ENCODE measurements around the gene PPP1R1C. TPM values are rescaled to one million over a fixed set of nuclear protein-coding genes. Genes with fewer than 3 reads are reported as not detected.

Gene PPP1R1C
- total RNA-seq, 1 experiment from 2014 or later, result 2.0 TPM

GRCh38 chr2:181992776-181993175, 7.1 kb downstream of the PPP1R1C start:
- CTCF ChIA-PET, result no interaction called here
- intact Hi-C loops (cut with micrococcal nuclease; ENCODE audit: unreplicated experiment), result no loop called here

GRCh38 chr2:181995289-181995688, 9.6 kb downstream of the PPP1R1C start:
- no peaks in the 10 kb centered on the region for H3K9me3 Mint-ChIP-seq (ENCODE audit: low read depth, unreplicated experiment)
- DNase-seq, result no peak
- TF ChIP-seq CTCF (IDR thresholded peaks at IDR 0.05; ENCODE audit: unreplicated experiment), result no peak
- intact Hi-C loops (cut with micrococcal nuclease; ENCODE audit: unreplicated experiment), result loop anchor here (5.0 kb wide), 1 partner anchor 68 kb away; no protein-coding TSS in a partner anchor
- peaks cover 10% of the 10 kb centered on the region for H3K4me1 Mint-ChIP-seq (ENCODE audit: low read depth, unreplicated experiment)
- CTCF ChIA-PET, result no interaction called here
- H3K27ac Mint-ChIP-seq (ENCODE audit: unreplicated experiment), result no peak overlapping the region
- no peaks in the 10 kb centered on the region for H3K27me3 Mint-ChIP-seq (ENCODE audit: unreplicated experiment)
- no TSS peak for BruUV-seq (replicated peaks)
- H3K36me3 Mint-ChIP-seq (ENCODE audit: insufficient read depth, unreplicated experiment), result no peaks in the 10 kb centered on the region
- H3K4me3 Mint-ChIP-seq (ENCODE audit: low read depth, unreplicated experiment), result no peak overlapping the region

More at GRCh38 chr2:181992776-181993175, 7.1 kb downstream of the PPP1R1C start:
- peaks cover 5% of the 10 kb centered on the region for H3K4me1 Mint-ChIP-seq (ENCODE audit: low read depth, unreplicated experiment)
- DNase-seq, result no peak
- H3K9me3 Mint-ChIP-seq (ENCODE audit: low read depth, unreplicated experiment), result no peaks in the 10 kb centered on the region
- BruUV-seq (replicated peaks), result no TSS peak
- no peaks in the 10 kb centered on the region for H3K27me3 Mint-ChIP-seq (ENCODE audit: unreplicated experiment)
- no peak overlapping the region for H3K27ac Mint-ChIP-seq (ENCODE audit: unreplicated experiment)
- no peak for TF ChIP-seq CTCF (IDR thresholded peaks at IDR 0.05; ENCODE audit: unreplicated experiment)
- no peaks in the 10 kb centered on the region for H3K36me3 Mint-ChIP-seq (ENCODE audit: insufficient read depth, unreplicated experiment)
- H3K4me3 Mint-ChIP-seq (ENCODE audit: low read depth, unreplicated experiment), result no peak overlapping the region

GRCh38 chr2:181998041-181998835, 12.6 kb downstream of the PPP1R1C start:
- TF ChIP-seq CTCF (IDR thresholded peaks at IDR 0.05; ENCODE audit: unreplicated experiment), result no peak
- no peaks in the 10 kb centered on the region for H3K36me3 Mint-ChIP-seq (ENCODE audit: insufficient read depth, unreplicated experiment)
- no TSS peak for BruUV-seq (replicated peaks)
- H3K27me3 Mint-ChIP-seq (ENCODE audit: unreplicated experiment), result no peaks in the 10 kb centered on the region
- peak; percentile 18 for DNase-seq
- intact Hi-C loops (cut with micrococcal nuclease; ENCODE audit: unreplicated experiment), result loop anchor here (5.0 kb wide), 1 partner anchor 71 kb away; no protein-coding TSS in a partner anchor
- peak overlapping the region; percentile 75 for H3K27ac Mint-ChIP-seq (ENCODE audit: unreplicated experiment)
- no peaks in the 10 kb centered on the region for H3K9me3 Mint-ChIP-seq (ENCODE audit: low read depth, unreplicated experiment)
- H3K4me3 Mint-ChIP-seq (ENCODE audit: low read depth, unreplicated experiment), result peak overlapping the region; percentile 36
- peaks cover 10% of the 10 kb centered on the region for H3K4me1 Mint-ChIP-seq (ENCODE audit: low read depth, unreplicated experiment)
- CTCF ChIA-PET, result no interaction called here

GRCh38 chr2:181998891-181999654, 13.4 kb downstream of the PPP1R1C start:
- peaks cover 10% of the 10 kb centered on the region for H3K4me1 Mint-ChIP-seq (ENCODE audit: low read depth, unreplicated experiment)
- CTCF ChIA-PET, result interaction anchor here (1.8 kb wide), 1 partner anchor 41 kb away, joined by 4 read pairs; no protein-coding TSS in a partner anchor
- H3K4me3 Mint-ChIP-seq (ENCODE audit: low read depth, unreplicated experiment), result no peak overlapping the region
- no peaks in the 10 kb centered on the region for H3K36me3 Mint-ChIP-seq (ENCODE audit: insufficient read depth, unreplicated experiment)
- no peak for DNase-seq
- H3K27me3 Mint-ChIP-seq (ENCODE audit: unreplicated experiment), result no peaks in the 10 kb centered on the region
- no peak for TF ChIP-seq CTCF (IDR thresholded peaks at IDR 0.05; ENCODE audit: unreplicated experiment)
- BruUV-seq (replicated peaks), result no TSS peak
- H3K9me3 Mint-ChIP-seq (ENCODE audit: low read depth, unreplicated experiment), result no peaks in the 10 kb centered on the region
- intact Hi-C loops (cut with micrococcal nuclease; ENCODE audit: unreplicated experiment), result loop anchor here (5.0 kb wide), 1 partner anchor 72 kb away; no protein-coding TSS in a partner anchor
- H3K27ac Mint-ChIP-seq (ENCODE audit: unreplicated experiment), result no peak overlapping the region
